GM10248 (cell line): Measurements from ENCODE around the gene MLF2.
A peak's percentile ranks its signal among the peaks of the same experiment; 100 is the strongest.
"Not testable (repeated sequence)": the region's sequence is repeated elsewhere in the genome, so short reads cannot be mapped to it uniquely, and the experiment has no call there.

Experiments
- CTCF ChIA-PET: fragments of 300-600 bp; sonication (Branson Sonifier 250); formaldehyde crosslinking; extraction: SDS; loops from one replicate; lab custom pipeline; 2021; ENCODE audit warnings: antibody characterized with exemption; lab: Yijun Ruan, JAX
- POLR2A ChIA-PET: fragments of 350-650 bp; sonication (Branson Sonifier 250); formaldehyde crosslinking; extraction: SDS; loops from one replicate; lab custom pipeline; 2020; ENCODE audit warnings: antibody characterized with exemption; lab: Yijun Ruan, JAX
- DNase-seq: peaks from one replicate; pipeline ENCODE4 v3.0.0; 2012; ENCODE audit errors: extremely low spot score
- CTCF ChIP-seq: IDR thresholded peaks from 2 replicates; pipeline ENCODE4 v1.5.1; 2012; ENCODE audit warnings: mild to moderate bottlenecking, low read depth; ENCODE audit errors: extremely low read depth, missing control alignments, control extremely low read depth

MLF2 gene

GRCh38 chr12:6752167-6752920 lies 597 bp downstream of the MLF2 start:
- CTCF ChIA-PET, result interaction anchor here (0.7 to 5.9 kb wide), 44 partner anchors 8 to 216 kb away, joined by 3 to 80 read pairs (median 7); partner anchors contain the start of genes CDCA3, COPS7A, GNB3 and LAG3
- TF ChIP-seq CTCF, result no peak
- peak; percentile 48 for DNase-seq
- POLR2A ChIA-PET, result interaction anchor here (0.6 to 2.0 kb wide), 6 partner anchors 14 to 282 kb away, joined by 3 to 15 read pairs (median 5); partner anchors contain the start of genes PTMS, TPI1 and VAMP1

DNA sequence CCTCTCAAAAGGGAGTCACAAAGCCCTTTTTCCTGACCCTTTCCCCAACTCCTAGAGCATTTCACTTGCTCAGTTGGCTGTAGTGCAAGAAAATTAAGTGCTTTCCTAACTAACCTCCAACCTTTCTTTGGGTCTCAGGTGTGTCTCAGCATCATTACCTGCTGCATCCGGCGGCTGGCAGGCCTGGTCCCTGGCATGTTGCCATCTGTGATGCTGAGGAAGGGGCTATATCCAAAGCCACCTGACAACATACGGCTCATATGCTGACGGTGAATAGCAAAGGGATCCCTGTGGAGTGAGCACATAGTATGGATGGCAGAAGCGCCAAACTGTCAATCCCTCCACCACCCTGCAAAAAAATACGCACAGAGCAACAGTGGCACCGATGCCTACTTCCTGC lies 1.2 kb downstream of the MLF2 start:
- no peak for DNase-seq
- ChIA-PET POLR2A (interaction anchor here (1.4 to 2.0 kb wide), 2 partner anchors 15 to 281 kb away, joined by 6 to 15 read pairs; partner anchors contain the start of genes PTMS and VAMP1), CTCF (interaction anchor here (1.2 to 5.9 kb wide), 19 partner anchors 8 to 153 kb away, joined by 3 to 80 read pairs (median 13); partner anchors contain the start of genes COPS7A, LRRC23, P3H3 and PTMS)
- TF ChIP-seq CTCF, result no peak

DNA sequence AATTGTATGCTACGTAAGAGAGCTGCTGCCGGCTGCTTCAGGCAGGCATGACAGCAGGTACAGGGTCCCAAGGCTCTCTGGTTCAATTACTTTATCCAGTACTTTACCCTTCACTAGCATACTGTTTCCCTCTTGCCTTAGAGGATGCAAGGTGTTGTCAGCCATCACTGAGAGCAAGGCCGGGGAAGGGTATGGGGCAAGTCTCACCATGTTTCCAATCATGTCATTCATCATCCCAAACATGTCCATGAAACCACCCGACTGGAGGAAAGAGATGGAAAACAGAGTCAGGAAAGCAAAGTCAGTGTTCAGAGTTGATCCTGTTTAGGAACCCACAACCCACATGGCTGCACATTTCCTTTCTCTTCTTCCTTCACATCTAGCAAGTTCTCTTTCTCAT lies 2.4 kb downstream of the MLF2 start:
- CTCF ChIA-PET, result interaction anchor here (1.2 to 5.9 kb wide), 3 partner anchors 16 to 83 kb away, joined by 3 to 80 read pairs (median 3); partner anchors contain the start of gene PTMS
- no peak for DNase-seq
- no peak for TF ChIP-seq CTCF
- POLR2A ChIA-PET, result no interaction called here

GRCh38 chr12:6748761-6749160 lies 4.2 kb downstream of the MLF2 start:
- DNase-seq, result no peak
- POLR2A ChIA-PET, result no interaction called here
- CTCF ChIA-PET, result interaction anchor here (1.3 kb wide), 1 partner anchor 18 kb away, joined by 5 read pairs; no protein-coding TSS in a partner anchor
- no peak for TF ChIP-seq CTCF

- no peak for TF ChIP-seq CTCF
- CTCF ChIA-PET, result no interaction called here
- no peak for DNase-seq
- POLR2A ChIA-PET, result interaction anchor here (1.0 kb wide), 1 partner anchor 24 kb away, joined by 3 read pairs; no protein-coding TSS in a partner anchor
These were observed 5.7 kb downstream of the MLF2 start for GRCh38 chr12:6747216-6747615.

DNA sequence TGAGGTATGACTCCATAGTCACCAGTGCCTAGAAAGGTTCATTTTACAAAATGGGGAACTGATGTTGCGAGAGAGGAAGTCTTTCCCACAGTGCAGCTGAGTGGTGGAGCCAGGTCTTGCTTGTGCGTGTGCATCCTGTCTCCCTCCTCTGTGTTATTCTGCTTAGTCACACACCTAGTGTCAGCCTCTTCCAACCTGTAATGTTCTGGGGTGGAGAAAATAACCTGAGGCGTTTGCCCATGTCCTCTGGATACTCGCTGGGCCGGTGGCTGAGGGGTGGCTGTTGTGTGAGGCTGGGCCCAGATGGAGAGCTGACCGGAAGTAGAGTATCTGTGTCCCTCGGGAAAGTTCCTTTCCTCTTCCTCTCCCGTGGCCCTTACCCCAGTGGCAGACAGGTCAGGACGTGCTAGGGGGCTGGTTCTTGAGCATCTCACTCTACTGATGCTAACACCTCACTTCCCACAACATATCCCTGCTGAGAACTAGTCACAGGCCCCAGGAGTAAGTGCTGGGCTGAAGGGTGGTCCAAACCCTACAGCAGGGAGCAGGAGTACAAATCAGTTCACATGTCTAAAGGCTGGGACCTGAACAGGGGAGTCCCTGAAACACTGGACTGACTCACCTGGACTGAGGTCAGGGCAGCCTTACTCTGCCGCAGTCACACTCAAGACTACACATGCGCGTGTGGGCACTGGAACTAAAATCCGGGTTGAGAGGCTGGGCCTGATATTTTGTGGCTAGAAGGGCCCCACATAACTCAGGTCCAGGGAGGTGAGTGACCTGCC lies 7.0 kb downstream of the MLF2 start:
- peak; percentile 50 for DNase-seq
- ChIA-PET CTCF (interaction anchor here (0.9 to 3.6 kb wide), 5 partner anchors 7 to 32 kb away, joined by 3 to 32 read pairs (median 7); partner anchors contain the start of genes MLF2 and PTMS), POLR2A (interaction anchor here (1.0 to 1.2 kb wide), 2 partner anchors 23 to 121 kb away, joined by 3 to 8 read pairs; partner anchors contain the start of gene TPI1)
- TF ChIP-seq CTCF, result no peak

GRCh38 chr12:6743300-6743699 lies 9.6 kb downstream of the MLF2 start:
- DNase-seq, POLR2A ChIA-PET: not testable (repeated sequence)
- CTCF ChIA-PET, result interaction anchor here (1.4 to 3.6 kb wide), 2 partner anchors 10 to 35 kb away, joined by 4 to 32 read pairs; partner anchors contain the start of gene MLF2
